Activated CD4-positive, alpha-beta memory T cell treated with anti-CD3 and anti-CD28 coated beads, Interleukin-2, amount 10 ng/mL, durations not matched to agents 7 days and 5 days (primary cell): ENCODE results near the gene ARID3A. TPM values are rescaled to one million over a fixed set of nuclear protein-coding genes. Genes with fewer than 3 reads are reported as not detected.

Source experiments
- CTCF ChIA-PET: fragments of 350-600 bp; sonication (Branson Sonifier 250); formaldehyde crosslinking; loops from one replicate; lab custom pipeline; 2021; ENCODE audit warnings: antibody characterized with exemption, inconsistent platforms; lab: Charles Lee
- POLR2A ChIA-PET: fragments of 350-600 bp; sonication (Branson Sonifier 250); formaldehyde crosslinking; loops from one replicate; lab custom pipeline; 2021; ENCODE audit warnings: antibody characterized with exemption; lab: Charles Lee
- DNase-seq: peaks from one replicate; pipeline ENCODE4 v3.0.0-alpha.2; 2020
- H3K27ac Mint-ChIP-seq: one replicate; pipeline ENCODE4 v1.8.0; 2021; ENCODE audit warnings: mild to moderate bottlenecking, mixed read lengths
- H3K27me3 Mint-ChIP-seq: one replicate; pipeline ENCODE4 v1.8.0; 2021; ENCODE audit warnings: mixed read lengths
- H3K36me3 Mint-ChIP-seq: one replicate; pipeline ENCODE4 v1.8.0; 2021; ENCODE audit warnings: low read depth, mixed read lengths
- H3K4me1 Mint-ChIP-seq: one replicate; pipeline ENCODE4 v1.8.0; 2021; ENCODE audit warnings: mixed read lengths
- H3K4me3 Mint-ChIP-seq: one replicate; pipeline ENCODE4 v1.8.0; 2021; ENCODE audit warnings: mild to moderate bottlenecking, mixed read lengths
- H3K9me3 Mint-ChIP-seq: one replicate; pipeline ENCODE4 v1.8.0; 2021; ENCODE audit warnings: mixed read lengths
- total RNA-seq, 2 experiments: library from RNA; stranded (reverse); gene quantifications; one replicate each; pipeline ENCODE4 v1.2.3, GENCODE V29; 2021

Gene ARID3A
- total RNA-seq, 2 experiments from 2014 or later: 32.4 to 34.0 TPM

DNA sequence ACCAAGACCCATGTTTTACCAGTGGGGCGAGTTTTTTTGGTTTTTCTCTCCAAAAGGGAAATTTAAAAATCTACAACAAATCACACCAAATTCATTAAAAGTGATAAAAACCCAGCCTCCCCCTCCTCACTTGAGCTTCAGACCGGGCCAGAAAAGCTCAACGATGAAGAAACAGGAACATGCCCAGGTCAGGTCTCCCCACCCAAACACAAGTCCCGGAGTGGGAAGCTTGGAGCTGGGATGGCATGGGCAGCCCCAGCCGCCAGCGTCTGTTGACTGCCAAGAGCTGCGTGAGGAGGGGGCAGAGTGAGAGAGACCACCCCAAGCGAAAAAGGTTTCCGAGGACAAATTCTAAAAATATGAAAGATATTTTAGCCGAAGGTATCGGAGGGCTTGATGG is 28.8 kb upstream of the ARID3A start:
- Mint-ChIP-seq H3K27me3 (no peaks in the 10 kb centered on the region), H3K9me3 (no peaks in the 10 kb centered on the region), H3K4me1 (peaks cover 20% of the 10 kb centered on the region), H3K4me3 (no peak overlapping the region), H3K27ac (no peak overlapping the region), H3K36me3 (peaks cover 30% of the 10 kb centered on the region)
- ChIA-PET CTCF (no interaction called here), POLR2A (interaction anchor here (5.0 kb wide), 1 partner anchor 11 kb away, joined by 79 read pairs; no protein-coding TSS in a partner anchor)
- no peak for DNase-seq

DNA sequence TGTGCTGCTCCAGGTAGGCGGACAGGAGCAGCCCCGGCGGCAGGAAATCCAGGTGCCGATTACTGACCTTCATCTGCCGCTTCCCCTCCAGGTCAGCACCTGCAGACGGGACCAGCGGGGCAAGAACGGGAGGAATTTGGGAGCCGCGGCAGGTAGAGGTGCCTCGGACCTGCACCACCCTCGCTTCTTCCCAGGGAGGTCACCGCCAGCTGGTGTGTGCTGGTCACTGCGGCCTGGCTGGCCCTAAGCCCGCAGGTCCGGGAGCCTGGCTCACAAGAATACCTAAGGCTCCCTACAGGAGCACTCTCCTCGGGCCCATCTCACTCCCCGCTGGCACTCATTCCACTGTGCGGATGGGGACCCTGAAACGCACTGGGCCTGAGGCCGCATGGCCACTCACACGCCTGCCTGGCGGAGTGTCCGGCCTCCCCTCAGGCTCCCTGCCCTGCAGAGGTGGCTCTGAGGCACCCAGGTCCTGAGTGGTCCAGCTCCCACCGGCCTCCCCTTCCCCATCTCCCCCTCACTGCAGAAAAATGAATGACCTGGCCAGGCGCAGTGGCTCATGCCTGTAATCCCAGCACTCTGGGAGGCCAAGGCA is 28.3 kb upstream of the ARID3A start:
- H3K4me1 Mint-ChIP-seq: peaks cover 17% of the 10 kb centered on the region
- ChIA-PET POLR2A (interaction anchor here (5.0 kb wide), 1 partner anchor 10 kb away, joined by 79 read pairs; no protein-coding TSS in a partner anchor), CTCF (no interaction called here)
- peaks cover 32% of the 10 kb centered on the region for H3K36me3 Mint-ChIP-seq
- H3K27ac Mint-ChIP-seq: no peak overlapping the region
- H3K27me3 Mint-ChIP-seq: no peaks in the 10 kb centered on the region
- H3K4me3 Mint-ChIP-seq: no peak overlapping the region
- no peak for DNase-seq
- no peaks in the 10 kb centered on the region for H3K9me3 Mint-ChIP-seq

DNA sequence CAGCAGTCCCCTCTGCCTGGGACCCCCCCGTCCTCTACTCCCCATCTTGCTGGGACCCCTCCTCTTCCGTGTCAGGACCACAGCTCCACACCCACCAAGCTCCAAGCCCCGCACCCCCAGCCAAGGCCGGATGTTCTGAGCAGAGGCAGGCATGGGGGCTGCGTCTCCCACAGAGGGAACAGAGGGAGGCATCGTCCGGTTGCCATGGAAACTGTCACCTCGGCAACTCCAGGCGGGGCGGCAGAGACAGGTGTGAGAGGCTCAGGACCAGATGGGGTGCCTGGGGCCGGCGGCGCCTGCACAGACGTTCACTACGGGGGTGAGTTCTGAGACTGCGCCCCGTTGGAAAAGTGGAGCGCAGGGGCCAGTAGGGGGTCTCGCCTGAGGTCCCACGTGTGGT is 27.2 kb upstream of the ARID3A start:
- H3K9me3 Mint-ChIP-seq: no peaks in the 10 kb centered on the region
- H3K4me1 Mint-ChIP-seq: peaks cover 10% of the 10 kb centered on the region
- POLR2A ChIA-PET: no interaction called here
- peaks cover 28% of the 10 kb centered on the region for H3K36me3 Mint-ChIP-seq
- DNase-seq: no peak
- CTCF ChIA-PET: interaction anchor here (1.0 kb wide), 1 partner anchor 36 kb away, joined by 3 read pairs; no protein-coding TSS in a partner anchor
- H3K4me3 Mint-ChIP-seq: no peak overlapping the region
- H3K27me3 Mint-ChIP-seq: no peaks in the 10 kb centered on the region
- no peak overlapping the region for H3K27ac Mint-ChIP-seq

DNA sequence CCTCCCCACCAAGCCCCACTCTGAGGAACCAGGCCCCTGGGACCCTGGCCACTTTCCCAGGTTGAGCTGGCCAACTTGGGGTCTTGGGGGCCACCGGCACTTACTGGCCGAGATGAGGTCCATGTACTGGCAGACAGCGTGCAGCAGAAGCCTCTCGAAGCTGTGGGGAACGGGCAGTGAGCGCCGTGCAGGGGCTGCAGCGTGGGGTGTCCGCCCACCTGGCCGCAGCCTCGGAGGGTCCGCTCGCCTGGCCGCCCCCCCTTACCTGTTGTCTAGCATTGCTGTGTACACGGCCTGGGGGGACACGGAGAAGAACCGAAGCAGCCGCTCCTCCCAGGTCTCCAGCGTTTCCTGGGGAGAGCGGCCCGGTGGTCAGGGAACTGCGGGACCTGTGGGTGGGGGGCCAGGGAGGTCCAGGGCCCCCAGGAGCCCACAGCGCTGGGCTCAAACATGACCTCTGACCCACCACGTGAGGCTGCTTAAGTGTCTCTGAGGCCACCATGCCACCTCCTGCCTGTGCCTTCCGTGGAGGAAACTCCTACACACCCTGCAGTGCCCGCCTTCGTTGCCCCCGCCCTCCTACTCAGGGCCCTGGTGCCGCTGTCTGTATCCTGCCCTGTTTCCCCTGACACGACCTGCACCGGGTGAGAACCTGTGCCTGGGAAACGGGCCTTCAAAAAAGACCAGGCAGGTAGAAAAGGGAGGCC is 26.3 kb upstream of the ARID3A start:
- ChIA-PET CTCF (no interaction called here), POLR2A (no interaction called here)
- no peak for DNase-seq
- Mint-ChIP-seq H3K4me3 (no peak overlapping the region), H3K36me3 (peaks cover 31% of the 10 kb centered on the region), H3K9me3 (no peaks in the 10 kb centered on the region), H3K27ac (no peak overlapping the region), H3K27me3 (no peaks in the 10 kb centered on the region), H3K4me1 (peaks cover 11% of the 10 kb centered on the region)

DNA sequence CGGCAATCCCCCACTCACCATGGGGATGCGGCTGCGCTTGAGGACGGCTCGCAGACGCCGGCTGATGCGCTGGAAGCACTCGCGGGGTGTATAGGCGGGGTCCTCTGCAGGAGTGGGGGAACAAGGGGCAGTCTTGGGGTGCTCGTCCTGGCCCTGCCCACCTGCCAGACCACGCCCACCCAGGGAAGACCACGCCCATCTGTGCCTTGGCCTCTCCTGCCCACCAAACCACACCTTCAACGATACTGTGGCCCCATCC is 25.9 kb upstream of the ARID3A start:
- POLR2A ChIA-PET: no interaction called here
- no peak for DNase-seq
- peaks cover 12% of the 10 kb centered on the region for H3K4me1 Mint-ChIP-seq

DNA sequence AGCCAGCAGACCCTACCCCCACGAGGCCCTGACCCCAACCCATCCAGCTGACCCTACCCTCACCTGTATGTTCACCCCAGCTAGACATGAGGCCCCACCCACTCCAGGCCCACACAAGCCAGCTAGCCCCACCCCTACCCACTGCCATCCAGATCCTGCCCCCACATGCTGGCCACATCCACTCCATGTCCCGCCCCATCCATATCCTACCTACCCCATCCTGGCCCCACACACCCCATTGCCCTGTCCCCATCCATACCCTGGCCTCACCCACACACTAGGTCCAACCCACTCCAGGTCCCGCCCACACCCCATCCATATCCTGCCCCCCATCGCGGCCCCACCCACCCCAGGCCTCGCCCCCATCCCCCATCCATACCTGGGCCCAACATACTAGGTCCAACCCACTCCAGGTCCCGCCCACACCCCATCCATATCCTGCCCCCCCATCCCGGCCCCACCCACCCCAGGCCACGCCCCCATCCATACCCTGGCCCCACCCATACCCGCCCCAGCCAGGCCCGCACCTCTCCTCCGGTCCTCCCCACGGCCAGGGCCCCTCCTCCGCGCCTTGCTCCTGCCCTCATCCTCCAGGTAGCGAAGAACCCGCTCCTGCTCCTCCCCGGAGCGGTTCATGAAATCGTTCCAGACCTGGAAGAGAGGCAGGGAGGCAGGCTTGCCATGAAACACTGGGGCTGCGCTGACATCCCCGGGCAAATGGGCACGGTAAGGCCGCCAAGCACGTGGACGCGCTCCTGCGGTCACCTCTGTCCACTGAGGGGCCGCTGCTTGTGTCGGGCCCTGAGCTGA is 25.3 kb upstream of the ARID3A start:
- ChIA-PET CTCF (no interaction called here), POLR2A (no interaction called here)
- DNase-seq: peak; percentile 59
- no peaks in the 10 kb centered on the region for H3K9me3 Mint-ChIP-seq
- no peak overlapping the region for H3K27ac Mint-ChIP-seq
- peaks cover 13% of the 10 kb centered on the region for H3K4me1 Mint-ChIP-seq
- peaks cover 31% of the 10 kb centered on the region for H3K36me3 Mint-ChIP-seq
- H3K4me3 Mint-ChIP-seq: no peak overlapping the region
- H3K27me3 Mint-ChIP-seq: no peaks in the 10 kb centered on the region

More for the DNA sequence above, 25.9 kb upstream of the ARID3A start:
- Mint-ChIP-seq H3K27me3 (no peaks in the 10 kb centered on the region), H3K36me3 (peaks cover 31% of the 10 kb centered on the region), H3K4me3 (no peak overlapping the region), H3K9me3 (no peaks in the 10 kb centered on the region), H3K27ac (no peak overlapping the region)
- CTCF ChIA-PET: no interaction called here

DNA sequence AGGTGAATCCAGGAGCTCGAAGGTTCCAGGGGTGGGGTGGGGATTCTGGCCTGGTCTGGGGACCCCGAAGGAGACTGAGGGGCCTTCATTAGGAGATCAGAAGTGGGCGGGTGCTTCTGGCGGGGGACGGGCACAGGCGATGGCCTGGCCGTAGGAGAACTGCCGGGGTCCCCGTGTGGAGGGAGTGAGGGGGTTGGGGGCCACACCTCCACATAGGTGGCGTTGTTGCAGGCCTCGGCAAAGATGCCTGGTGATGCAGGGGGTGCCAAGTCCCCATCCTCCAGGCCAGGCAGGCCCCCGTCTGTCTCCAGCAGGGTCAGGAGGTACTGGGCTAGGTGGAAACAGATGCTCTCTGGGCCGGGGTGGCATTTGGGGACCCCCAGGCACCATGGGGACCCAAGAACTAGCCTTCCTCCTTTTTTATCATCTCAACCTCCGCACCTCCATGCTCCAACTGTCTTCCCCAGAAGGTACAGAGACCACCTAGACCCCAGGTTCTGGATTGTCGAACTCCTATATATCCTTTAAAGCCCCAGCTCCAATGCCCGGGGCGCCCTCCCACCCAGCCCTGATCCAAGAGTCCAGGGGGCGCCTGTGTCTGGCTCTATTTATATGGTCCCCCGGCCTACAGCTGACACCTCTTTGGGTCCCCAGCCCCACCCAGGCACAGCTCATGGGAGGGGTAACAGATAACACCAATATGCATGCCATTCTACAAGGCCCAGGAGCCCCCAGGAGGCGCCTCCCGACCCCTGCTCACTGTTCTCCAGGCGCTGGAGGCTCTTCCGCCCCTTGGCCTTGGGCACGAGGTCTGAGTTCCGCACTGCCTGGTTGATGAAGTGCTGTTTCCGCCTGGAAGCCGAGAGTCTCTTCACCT is 24.4 kb upstream of the ARID3A start:
- Mint-ChIP-seq H3K4me1 (peaks cover 19% of the 10 kb centered on the region), H3K27ac (peak overlapping the region; percentile 29), H3K36me3 (peaks cover 29% of the 10 kb centered on the region), H3K27me3 (no peaks in the 10 kb centered on the region), H3K4me3 (no peak overlapping the region), H3K9me3 (no peaks in the 10 kb centered on the region)
- DNase-seq: no peak
- ChIA-PET POLR2A (interaction anchor here (2.8 kb wide), 1 partner anchor 8 kb away, joined by 14 read pairs; the partner anchor contains the start of genes MED16 and RNU6-9), CTCF (interaction anchor here (0.6 to 1.3 kb wide), 3 partner anchors 13 to 38 kb away, joined by 3 to 4 read pairs (median 3); no protein-coding TSS in a partner anchor)

DNA sequence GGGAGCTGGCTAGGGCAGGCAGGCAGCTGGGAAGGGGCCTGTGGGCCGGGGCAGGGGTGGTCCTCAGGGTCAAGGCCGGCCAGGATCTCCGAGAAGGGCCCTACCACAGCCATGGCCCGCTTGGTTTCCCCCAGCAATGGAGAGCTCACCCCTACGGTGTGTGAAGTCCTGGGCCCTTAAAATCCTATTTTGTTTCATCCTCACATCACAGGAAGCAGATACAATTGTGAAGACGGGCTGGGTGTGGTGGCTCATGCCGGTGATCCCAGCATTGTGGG is 23.8 kb upstream of the ARID3A start:
- no peak for DNase-seq
- Mint-ChIP-seq H3K4me1 (peaks cover 25% of the 10 kb centered on the region), H3K27me3 (no peaks in the 10 kb centered on the region), H3K27ac (no peak overlapping the region), H3K36me3 (peaks cover 24% of the 10 kb centered on the region), H3K9me3 (no peaks in the 10 kb centered on the region), H3K4me3 (no peak overlapping the region)
- CTCF ChIA-PET: interaction anchor here (0.6 to 1.3 kb wide), 3 partner anchors 13 to 38 kb away, joined by 3 to 4 read pairs (median 3); no protein-coding TSS in a partner anchor
- POLR2A ChIA-PET: interaction anchor here (2.8 kb wide), 1 partner anchor 9 kb away, joined by 14 read pairs; the partner anchor contains the start of genes MED16 and RNU6-9

DNA sequence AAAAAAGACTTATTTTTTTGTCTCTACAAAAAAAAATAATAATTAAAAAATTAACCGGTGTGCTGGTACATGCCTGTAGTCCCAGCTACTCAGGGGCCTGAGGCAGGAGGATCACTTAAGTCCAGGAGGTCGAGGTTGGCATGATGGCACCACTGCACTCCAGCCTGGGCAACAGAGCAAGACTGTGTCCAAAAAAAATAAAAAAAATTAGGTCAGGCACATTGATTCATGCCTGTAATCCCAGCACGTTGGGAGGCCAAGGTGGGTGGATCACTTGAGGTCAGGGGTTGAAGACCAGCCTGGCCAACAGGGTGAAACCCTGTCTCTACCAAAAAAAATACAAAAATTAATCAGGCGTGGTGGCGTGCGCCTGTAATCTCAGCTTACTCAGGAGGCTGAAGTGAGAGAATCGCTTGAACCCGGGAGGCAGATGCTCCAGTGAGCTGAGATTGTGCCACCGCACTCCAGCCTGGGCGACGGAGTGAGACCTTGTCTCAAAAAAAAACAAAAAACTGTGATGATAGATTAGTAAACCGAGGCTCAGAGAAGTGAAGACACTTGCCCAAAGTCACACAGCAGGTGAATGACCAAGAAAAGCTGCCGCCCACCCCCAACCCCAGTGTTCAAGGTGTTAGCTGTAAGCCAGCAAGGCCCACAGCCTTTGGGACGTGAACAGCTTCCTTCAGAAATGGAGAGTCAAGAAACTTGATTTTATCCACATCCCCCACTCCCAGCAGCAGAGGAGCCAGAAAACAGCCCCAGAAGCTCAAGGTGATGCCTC is 23.2 kb upstream of the ARID3A start:
- CTCF ChIA-PET: interaction anchor here (0.6 to 1.3 kb wide), 3 partner anchors 12 to 39 kb away, joined by 3 to 4 read pairs (median 3); no protein-coding TSS in a partner anchor

DNA sequence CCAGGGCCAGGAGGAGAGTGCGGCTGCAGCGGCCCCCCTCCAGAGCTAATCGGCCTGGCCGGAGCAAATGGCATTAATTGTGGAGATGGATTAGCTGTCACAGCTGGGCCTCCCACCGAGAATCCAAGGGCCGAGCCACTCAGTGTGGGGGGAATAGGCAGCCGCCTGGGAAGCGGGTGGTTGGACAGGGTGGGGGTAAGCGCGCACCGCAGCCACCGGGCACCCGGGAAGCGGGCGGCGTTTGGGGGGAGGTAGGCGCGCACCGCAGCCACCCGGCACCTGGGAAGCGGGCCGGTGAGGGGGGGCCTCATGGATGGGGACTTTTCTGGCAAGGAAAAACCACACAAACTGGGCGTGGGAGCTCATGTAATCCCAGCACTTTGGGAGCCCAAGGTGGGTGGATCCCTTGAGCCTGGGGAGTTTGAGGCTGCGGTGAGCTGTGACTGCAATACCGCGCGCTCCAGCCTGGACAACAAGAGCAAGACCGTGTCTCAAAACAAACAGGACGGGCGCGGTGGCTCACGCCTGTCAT is 22.5 kb upstream of the ARID3A start:
- H3K27me3 Mint-ChIP-seq: no peaks in the 10 kb centered on the region
- peaks cover 26% of the 10 kb centered on the region for H3K36me3 Mint-ChIP-seq
- no peak overlapping the region for H3K27ac Mint-ChIP-seq
- POLR2A ChIA-PET: interaction anchor here (2.8 kb wide), 1 partner anchor 10 kb away, joined by 14 read pairs; the partner anchor contains the start of genes MED16 and RNU6-9
- no peak for DNase-seq
- CTCF ChIA-PET: no interaction called here
- H3K4me3 Mint-ChIP-seq: no peak overlapping the region
- H3K4me1 Mint-ChIP-seq: peaks cover 38% of the 10 kb centered on the region
- H3K9me3 Mint-ChIP-seq: no peaks in the 10 kb centered on the region

More for the DNA sequence above, 23.2 kb upstream of the ARID3A start:
- DNase-seq: no peak
- POLR2A ChIA-PET: interaction anchor here (2.8 kb wide), 1 partner anchor 9 kb away, joined by 14 read pairs; the partner anchor contains the start of genes MED16 and RNU6-9
- no peaks in the 10 kb centered on the region for H3K27me3 Mint-ChIP-seq
- peaks cover 26% of the 10 kb centered on the region for H3K36me3 Mint-ChIP-seq
- H3K4me3 Mint-ChIP-seq: no peak overlapping the region
- H3K4me1 Mint-ChIP-seq: peaks cover 31% of the 10 kb centered on the region
- no peak overlapping the region for H3K27ac Mint-ChIP-seq
- no peaks in the 10 kb centered on the region for H3K9me3 Mint-ChIP-seq

DNA sequence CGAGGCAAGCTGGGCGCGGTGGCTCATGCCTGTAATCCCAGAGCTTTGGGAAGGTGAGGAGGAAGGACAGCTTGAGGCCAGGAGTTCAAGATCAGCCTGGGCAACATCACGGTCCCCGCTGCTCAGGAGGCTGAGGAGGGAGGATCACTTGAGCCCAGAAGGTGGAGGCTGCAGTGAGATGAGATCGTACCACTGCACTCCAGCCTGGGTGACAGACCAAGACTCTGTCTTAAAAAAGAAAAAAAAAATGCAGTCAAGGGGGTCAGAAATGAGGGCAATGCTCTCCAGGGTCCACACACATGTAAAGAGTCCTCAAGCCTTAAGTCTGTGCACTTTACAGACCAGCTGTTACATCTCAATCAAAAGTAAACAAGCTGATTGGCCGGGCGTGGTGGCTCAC is 21.3 kb upstream of the ARID3A start:
- Mint-ChIP-seq H3K9me3 (no peaks in the 10 kb centered on the region), H3K4me3 (no peak overlapping the region), H3K4me1 (peaks cover 50% of the 10 kb centered on the region), H3K27ac (no peak overlapping the region), H3K27me3 (no peaks in the 10 kb centered on the region), H3K36me3 (peaks cover 35% of the 10 kb centered on the region)
- ChIA-PET CTCF (no interaction called here), POLR2A (interaction anchor here (0.6 to 7.4 kb wide), 2 partner anchors 10 to 171 kb away, joined by 3 to 79 read pairs; partner anchors contain the start of genes MED16 and RNU6-9)
- no peak for DNase-seq
